ENCODE data around the gene EEF1E1.
A peak's percentile ranks its signal among the peaks of the same experiment; 100 is the strongest.

Gene EEF1E1

DNA sequence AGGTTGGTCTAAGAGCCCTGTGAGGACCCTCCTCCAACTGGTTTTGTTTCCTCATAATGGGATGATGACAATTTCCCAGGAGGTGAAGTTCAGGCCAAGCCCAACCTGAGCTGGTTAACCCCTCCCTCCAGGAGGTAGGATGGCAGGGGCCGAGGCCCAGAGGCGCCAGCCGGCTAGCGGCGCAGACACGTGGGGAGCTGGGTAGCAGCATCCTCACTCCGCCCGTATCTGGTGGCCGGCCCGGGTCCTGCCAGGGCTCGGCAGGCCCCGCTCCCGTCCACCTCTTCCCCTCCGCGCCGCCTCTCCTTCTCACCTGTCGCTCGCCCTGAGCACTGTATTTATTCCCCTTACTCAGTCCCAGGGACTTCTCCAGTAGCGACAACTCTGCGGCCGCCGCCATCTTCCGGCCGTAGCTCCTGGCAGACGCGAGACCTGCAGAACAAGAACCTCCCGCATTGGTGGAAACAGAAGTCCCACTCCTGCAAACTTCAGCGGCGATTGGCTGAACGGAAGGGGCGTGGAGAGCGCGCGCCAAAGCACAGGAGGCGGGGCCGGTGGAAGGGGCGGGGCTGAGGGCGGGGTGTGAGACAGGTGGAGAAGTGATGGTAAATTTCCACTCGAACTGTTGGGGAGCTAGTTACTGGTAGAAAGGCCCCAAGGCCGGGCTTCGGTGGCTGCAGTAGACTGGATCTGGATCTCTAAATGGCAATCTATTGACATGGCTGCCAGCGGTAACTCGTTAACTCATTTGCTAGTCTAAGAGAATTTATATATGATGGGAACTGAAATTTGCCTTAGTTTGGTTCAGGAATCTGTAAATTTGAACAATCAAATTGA lies at the start of gene EEF1E1:
Gene EEF1E1 (minus strand): TSS at position 427 of the 837 bp plus-strand sequence. CDS start 27 bp downstream, at position 400.
- DNase-seq: peak; percentile 99

DNA sequence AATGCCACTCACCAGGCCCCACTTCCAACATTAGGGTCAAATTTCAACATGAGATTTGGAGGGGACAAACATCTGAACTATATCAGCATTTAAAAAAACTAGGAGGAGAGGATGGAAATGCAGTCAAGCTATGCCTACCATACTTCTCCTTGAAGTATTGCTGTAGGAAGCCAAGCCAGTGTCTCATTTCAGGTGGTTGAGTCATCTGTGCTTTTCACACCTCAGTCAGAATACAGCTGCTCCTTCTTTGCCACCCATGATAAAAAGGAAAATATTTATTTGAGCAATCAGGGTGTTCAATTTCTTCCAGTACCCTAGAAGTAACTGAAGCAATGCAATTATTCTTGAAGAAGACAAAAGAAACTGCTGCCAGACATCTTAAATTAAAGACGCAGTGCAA lies 47.0 kb upstream of the EEF1E1 start:
- no peak for DNase-seq

DNA sequence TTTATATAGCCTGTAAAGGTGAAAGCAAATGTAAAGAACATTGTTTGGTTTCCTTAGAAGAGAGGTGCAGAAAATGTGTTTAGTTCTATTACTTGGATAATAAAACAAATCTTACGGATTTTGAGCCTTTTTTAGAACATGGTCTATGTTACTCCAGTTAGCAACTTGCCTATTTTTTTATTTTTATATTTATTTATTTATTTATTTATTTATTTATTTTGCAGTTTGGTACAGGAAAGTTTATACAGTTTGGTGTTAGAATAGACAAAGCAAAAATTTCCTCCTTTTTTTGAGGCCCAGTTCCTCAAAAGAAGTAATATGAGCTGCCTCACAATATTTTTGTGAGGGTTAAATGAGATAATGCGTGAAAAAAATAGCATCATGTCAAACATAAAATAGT lies 41.6 kb upstream of the EEF1E1 start:
- DNase-seq: no peak

DNA sequence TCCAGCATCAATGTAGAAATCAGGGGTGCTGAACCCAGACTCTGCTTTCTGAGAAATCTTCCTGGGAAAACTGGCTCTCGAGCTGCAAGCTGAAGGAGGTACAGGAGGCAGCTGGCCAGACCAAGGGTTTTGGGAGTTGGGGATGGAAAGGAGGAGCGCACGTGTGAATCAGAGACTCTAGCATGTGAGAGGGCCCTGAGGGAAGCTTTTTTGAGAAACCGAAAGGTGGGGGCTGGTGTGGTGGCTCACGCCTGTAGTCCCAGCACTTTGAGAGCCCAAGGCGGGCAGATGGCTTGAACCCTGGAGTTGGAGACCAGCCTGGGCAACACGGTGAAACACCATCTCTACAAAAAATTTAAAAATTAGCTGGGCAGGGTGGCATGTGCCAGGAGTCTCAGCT lies 37.1 kb upstream of the EEF1E1 start:
- no peak for DNase-seq

DNA sequence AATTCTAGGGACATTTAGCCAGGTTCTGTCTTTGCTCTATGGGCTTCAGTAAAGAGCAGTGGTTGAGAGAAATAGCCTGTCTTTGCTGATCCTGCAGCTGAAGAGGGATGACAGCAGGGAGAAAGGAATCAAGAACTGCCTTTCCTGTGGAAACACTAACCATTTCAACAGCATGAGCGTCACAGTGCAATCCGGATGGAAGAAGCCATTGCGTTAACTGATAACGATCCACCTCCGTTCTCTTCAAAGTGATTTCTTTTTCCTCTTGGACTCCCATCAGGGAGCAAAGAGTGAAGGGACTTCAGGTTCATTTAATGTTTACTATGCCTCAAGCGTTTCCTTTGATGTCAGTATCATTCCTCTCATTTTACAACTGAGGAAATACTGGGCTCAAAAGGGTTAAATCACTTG lies 35.2 kb upstream of the EEF1E1 start:
- no peak for DNase-seq

DNA sequence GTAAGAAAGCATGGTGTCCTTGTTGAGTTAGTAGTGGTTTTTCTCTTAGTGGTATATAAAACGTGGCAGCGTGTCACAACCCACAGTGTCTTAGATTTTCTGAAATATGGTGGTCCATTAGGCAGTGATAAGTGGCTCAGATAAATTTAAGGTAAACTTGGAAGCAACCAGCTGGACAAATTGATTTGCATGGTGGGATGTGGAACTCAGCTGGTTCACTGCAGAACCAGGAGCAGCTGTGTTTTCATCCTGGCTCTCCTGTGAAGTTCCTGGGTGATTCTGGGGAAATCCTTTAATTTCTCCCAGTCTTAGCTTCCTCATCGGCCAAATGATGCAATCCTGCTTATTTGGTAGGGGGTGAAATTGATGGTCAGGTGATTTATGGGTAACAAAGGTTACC lies 32.9 kb upstream of the EEF1E1 start:
- DNase-seq: no peak

DNA sequence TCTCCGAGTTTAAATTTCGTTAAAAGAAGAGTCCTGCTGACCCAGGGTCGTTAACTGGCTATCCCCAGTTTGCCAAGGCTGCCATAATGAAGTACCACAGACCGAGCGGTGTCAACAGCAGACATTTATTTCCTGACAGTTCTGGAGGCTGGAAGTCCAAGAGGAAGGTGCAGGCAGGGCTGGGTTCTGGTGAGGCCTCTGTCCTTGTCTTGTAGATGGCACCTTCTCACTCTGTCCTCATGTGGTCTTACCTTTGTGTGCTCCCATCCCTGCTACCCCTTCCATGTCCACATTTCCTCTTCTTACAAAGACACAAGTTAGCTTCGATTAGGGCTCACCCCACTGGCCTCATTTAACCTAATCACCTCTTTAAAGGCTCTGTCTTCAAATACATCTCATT lies 29.8 kb upstream of the EEF1E1 start:
- DNase-seq: no peak

DNA sequence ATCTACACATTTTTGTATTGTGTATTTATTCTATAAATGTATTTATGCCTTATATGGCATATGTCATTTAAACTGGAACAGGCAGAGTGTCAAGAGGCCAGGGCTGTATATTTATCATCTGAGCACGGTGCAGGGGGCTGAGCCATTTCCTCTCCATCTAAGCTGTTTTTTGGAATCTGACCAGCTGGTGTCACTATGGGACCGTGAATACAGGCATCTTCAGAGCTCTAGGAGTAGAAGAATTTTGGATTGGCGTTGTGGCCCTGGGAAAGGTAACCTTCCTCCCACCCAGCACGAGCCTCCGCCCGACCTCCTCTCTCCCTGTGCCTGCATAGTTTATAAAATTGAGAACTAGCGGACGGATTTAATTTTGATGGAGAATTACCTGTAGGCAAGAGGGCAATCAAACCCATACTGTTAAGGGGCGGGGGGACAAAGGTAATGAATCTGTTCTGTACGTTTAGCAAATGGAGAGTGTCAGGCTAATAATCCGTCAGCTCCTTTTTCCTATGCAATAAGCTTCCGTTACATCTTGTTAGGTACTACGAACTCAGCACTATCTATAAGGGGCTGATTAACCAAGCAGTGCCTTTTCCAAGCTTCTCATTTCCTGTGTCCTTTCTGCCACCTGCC lies 29.0 kb upstream of the EEF1E1 start:
- peak; percentile 5 for DNase-seq

DNA sequence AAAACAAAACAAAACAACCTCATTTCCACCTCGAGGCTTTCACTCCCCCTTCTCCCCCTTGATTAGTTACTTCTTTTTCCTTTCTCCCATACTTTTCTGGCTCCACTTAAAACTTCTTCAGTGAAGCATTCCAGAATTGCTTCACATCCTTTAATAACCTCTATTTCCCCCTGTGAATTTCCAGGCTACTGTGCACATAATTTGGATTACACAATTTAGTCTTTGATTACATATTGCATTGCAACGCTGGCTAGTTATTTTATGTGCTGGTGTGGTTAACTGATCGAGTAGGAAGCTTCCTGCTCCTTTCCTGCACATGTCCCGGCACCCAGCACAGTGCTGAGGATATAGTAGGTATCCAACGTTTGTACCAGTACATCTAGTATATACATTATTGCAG lies 28.1 kb upstream of the EEF1E1 start:
- no peak for DNase-seq

DNA sequence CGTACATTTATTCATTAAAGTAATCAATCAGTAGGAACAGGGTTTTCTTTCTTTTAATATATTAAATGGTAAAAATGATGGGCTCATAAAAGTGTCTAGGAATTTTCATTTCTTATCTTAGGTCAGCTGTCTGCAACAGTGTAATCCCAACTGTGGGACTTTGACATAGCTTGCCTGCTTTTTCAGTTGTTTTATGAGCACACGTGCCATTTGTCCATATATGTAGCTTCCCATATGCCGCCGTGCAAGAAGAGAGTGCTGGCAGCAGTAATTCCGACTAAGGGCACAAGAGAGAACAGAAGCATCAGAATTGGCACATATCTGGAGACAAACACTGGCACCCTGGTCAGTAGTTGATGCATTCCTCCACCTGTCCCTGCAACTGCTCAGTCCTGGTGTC lies 20.9 kb upstream of the EEF1E1 start:
- no peak for DNase-seq

DNA sequence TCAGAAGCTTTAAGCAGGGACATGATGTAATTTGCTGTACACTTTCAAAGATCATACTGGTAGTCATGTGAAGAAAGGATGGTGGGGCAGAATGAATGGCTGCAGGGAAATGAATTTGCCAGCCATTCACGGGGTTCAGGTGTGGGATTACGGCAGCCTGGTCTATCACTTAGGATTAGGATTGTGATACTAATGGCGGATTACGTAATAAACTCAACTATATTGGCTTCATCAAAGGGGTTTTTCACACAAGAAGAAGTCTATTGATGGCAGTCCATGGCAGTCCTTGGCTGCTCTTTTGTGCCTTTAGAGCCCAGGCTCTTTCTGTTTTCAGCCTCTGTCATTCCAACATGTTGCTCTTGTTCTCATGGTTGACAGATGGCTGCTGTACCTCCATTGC lies 12.6 kb upstream of the EEF1E1 start:
- no peak for DNase-seq

DNA sequence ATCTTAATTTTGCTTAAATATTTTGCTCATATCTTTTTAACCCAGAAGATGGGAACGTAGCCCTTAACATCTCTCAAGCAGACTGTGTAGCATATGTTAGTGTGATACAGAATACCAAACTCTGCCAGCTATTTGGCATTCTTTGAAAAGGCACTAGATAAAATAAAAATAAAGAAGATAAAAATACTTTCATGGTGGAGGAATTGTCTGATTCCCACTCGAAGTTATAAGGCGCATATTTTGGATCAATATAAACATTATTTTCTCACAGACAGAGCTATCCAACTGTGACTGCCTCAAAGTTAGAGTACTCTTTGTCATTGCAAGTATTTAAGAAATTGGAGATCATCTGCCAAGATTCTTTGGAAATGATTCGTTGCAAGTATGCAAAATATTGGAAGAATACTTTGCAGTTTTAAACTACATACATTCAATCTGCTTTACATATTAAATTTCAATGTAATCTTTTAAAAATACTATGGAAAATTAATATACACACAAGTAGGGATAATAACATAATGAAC lies 10.8 kb upstream of the EEF1E1 start:
- no peak for DNase-seq

DNA sequence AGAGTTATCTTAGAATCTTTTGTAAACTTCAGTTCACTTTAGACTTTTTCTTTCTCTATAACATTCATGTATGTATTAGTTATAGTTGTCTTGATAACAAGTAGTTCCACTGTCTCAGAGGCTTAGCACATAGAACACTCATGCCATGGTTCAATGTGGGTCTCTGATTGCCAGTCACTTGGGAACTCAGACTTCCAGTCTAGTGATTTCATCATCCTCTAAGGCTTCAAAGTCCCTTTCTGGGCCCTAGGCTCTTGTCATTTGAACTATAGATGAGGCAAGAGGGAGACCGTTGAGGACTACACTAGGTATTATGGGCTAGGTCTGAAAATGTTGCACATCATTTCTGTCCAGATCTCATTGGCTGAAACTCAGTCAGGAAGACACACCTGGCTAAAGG lies 8.4 kb upstream of the EEF1E1 start:
- DNase-seq: no peak

DNA sequence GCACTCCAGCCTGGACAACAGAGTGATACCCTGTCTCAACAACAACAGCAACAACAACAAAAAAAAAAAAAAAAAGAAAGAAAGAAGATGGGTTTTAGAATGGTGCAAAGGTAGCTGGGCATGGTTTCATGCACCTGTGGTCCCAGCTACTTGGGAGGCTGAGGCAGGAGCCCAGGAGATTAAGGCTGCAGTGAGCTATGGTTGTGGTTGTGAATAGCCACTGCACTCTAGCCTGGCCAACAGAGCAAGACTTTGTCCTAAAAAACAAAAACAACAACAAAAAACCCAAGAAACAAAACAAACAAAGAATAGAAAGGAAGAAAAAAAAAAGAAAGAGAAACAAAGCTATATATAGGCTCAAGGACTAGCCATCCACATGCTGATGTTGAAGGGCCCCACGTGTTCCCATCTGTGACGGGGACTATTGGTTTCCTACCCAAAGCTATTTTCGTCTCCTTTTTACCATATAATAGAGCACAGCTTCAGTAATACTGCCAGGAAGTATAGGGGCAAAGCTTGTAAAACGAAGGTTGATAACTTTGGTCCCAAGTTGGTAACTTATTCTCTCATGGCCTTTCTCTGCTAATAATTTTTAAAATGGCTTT lies 7.9 kb upstream of the EEF1E1 start:
- DNase-seq: no peak

DNA sequence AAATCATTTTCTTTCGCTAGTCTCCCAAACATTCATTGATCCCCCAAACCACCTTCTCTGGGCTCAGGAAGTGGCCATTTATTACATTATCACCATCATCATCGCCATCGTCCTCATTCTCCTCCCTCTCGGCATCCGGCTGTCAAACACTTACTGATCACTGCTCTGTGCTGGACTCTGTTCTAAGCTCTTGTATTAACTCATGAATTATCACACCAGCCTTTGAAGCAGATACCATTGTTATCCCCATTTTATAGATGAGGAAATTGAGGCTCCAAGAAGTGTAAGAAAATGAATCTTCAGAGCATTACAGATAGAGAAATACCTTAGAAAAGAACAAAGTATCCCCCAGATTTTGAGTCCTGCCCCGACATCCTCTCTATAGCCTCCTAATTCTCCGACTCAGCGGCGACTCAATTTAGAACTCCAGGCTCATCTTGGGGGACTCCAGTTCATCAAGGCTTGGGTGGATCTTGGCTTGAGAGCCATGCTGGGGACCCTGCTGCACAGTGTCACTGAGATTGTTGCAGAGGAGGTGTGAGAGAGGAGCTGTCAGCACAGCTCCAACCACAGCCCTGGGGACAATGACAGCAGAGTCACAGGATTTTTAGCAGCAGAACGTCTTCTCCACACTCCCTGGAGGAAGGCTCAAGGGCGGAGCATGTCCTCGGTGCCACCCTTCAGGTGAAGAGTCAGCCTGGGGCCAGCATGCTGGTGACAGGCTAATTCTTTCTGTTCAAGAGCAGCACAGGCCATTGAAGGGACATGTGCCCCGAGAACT lies 6.6 kb upstream of the EEF1E1 start:
- no peak for DNase-seq

DNA sequence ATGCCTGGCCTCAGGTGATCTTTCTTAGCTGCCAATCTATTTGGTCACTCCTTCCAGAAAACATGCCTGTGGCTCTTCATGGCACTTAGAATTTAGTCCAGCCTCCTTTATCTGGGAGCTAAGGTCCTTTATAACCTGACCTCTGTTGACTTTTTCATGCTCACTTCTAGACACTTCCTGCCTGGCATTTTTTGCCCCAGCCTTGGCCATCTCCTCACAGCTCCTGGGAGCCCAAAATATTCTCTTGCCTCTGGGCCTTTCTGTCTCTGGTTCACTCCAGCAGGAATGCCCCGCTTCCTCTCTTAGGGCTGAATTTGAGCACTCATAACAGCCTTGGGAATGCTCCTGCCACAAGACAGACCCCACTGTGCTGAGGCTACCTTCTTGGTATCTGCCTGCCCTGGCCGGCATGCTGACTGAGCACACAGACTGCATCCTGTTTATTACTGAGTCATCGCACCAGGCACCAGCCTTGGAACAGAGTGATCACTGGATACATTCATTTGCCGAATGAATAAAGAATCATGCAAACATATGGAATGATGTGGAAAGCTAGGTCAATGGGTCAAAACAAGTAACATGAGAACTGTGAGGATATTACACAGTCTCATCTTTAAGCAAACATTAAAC lies 5.8 kb upstream of the EEF1E1 start:
- no peak for DNase-seq

DNA sequence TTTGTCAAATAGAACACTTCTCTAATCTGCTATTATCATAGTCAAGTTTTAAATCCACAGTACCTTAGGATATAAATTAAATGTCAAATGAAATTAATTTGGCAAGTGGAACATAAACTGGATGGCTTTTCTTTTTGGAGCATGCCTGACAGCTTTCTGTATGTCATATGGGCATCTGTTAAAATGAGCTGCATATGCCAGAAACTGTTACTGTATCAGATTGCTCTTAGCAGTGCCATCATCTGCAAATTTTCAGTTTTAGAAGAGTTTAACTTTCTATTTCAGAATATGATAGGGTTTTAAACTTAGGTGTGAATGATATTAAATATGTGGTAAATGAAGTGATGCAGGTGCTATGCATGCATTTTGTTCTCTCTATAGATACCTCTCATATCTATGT lies 3.4 kb upstream of the EEF1E1 start:
- DNase-seq: no peak

DNA sequence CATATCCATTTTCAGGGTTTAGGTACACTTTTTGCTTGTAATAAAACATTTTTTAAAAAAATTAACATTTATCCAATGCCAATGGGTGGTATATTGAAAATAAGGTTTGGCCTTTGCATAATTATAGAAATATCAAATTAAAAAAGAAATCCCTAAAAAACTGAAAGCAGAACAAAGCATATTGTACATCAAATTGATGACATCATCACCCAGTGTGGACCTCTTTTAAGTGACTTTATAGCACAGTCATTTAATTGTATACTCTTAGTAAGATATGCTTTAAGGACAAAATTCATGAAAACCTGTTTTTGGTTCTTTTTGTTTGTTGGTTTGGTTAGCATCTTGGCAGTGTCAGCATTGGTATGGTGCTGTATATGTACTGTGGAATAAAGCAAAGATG lies 1.4 kb upstream of the EEF1E1 start:
- DNase-seq: no peak

DNA sequence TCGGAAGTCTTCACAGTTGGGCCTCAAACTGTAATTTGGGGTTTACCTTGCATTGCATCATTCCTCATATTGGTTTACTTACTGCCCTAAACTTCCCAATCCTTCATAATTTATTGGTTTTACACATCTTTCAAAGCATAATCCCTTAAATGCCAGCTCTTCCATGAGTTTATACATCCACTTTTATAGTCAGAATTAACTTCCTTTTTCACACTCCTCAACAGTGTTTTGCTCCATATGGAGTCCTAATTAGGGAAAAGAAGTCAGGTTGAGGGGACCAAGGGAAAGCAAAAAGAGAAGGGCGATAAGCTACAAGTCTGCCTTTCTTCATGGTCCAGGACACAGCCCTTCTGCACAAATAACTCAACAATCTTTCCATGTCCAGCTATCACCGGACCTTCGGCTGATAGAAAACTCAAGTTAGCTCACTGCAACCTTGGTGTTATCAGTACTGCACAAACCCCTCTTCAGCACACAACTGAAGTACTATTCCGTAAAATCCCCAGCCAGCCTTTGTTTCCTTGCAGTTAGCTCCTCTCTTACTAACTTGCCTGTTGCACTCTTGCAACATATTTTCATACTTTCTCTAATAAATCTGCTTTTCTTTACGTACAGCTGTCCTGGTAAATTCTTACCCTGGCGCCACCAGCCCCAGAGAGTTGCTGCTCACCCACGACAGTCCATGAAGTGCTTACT lies 2.0 kb downstream of the EEF1E1 start:
- no peak for DNase-seq

DNA sequence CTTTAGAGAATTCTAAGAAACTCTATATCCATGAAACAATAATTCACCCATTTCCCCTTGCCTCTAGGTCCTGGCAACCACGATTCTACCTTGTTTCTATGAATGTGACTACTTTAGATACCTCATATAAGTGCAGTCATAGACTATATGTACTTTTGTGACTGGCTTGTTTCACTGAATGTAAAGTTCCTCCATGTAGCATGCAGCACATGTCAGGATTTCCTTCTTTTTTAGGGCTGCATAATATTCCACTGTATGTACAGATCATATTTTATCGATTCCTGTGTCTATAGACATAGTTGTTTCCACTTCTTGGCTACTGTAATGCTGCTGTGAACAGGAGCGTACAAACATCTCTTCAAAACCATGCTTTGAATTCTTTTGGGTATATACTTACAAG lies 11.7 kb downstream of the EEF1E1 start:
- DNase-seq: no peak

DNA sequence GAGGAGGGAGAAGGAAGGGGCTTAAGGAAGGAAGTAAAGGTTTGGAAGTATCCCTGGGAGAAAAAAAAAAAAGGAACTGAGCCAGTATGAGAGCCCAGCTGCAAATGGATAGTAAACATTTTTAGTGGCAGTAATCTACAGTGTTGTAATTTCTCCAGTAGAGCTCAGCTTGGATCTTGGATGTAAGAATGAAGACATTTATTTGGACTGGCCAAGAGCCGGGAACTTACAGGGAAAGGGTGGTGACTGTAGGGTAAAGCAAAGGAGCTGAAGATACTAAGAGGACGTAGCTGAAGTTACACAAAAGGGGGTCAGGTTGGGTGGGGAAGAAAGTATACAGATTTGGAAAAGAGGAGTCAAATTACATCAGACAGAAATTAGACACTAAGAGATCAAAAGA lies 13.5 kb downstream of the EEF1E1 start:
- no peak for DNase-seq
